ENCODE data around the gene C2orf92. TPM values are rescaled to one million over a fixed set of nuclear protein-coding genes. Genes with fewer than 3 reads are reported as not detected.
"Not testable (repeated sequence)": the region's sequence is repeated elsewhere in the genome, so short reads cannot be mapped to it uniquely, and the experiment has no call there.

The C2orf92 gene
- 4.4 TPM in 2 replicates for polyA plus RNA-seq (2013)

- H2BK5ac ChIP-seq (ENCODE audit: low read depth, low read length, poor library complexity), result no peak within 1 kb of the TSS
- H2BK12ac ChIP-seq (ENCODE audit: low read length), result no peak within 1 kb of the TSS
- H3K79me1 ChIP-seq (ENCODE audit: low read length), result peaks cover 4% of the 10 kb centered on the region
- H3K4ac ChIP-seq (ENCODE audit: low read depth, low read length), result no peak within 1 kb of the TSS
- no peaks in the 10 kb centered on the region for H3K79me2 ChIP-seq (ENCODE audit: control insufficient read depth, insufficient read depth, low read length, poor library complexity)
- no peak within 1 kb of the TSS for H4K8ac ChIP-seq (ENCODE audit: low read depth, low read length)
- no peak within 1 kb of the TSS for H3K4me2 ChIP-seq (ENCODE audit: low read length)
- no peak within 1 kb of the TSS for H2AFZ ChIP-seq (ENCODE audit: insufficient read depth, low read length, poor library complexity)
- H3K4me1 ChIP-seq (ENCODE audit: control insufficient read depth in 1 of 2, insufficient read depth in 2 of 2, low read length in 2 of 2), result peaks cover 0 to 7% of the 10 kb centered on the region in 2 experiments
- H3K9ac ChIP-seq (ENCODE audit: low read length), result no peak within 1 kb of the TSS
- H3K14ac ChIP-seq (ENCODE audit: low read length), result no peak within 1 kb of the TSS
- no peaks in the 10 kb centered on the region for H3K36me3 ChIP-seq (ENCODE audit: control insufficient read depth in 1 of 2, insufficient read depth in 2 of 2, low read length in 2 of 2)
- no peak within 1 kb of the TSS for H3K18ac ChIP-seq (ENCODE audit: low read length)
- H4K12ac ChIP-seq (ENCODE audit: low read depth, low read length), result no peak within 1 kb of the TSS
- H3K23ac ChIP-seq (ENCODE audit: low read length), result peak within 1 kb of the TSS; percentile 10
- H3K9me3 ChIP-seq (ENCODE audit: insufficient read depth, low read depth, low read length), result no peaks in the 10 kb centered on the region
- no CpG with 5 or more reads among the region's 6 CpGs for WGBS (ENCODE audit: extremely low coverage, insufficient coverage, insufficient read length)
- H3K27ac ChIP-seq (ENCODE audit: low read depth, low read length), result no peak within 1 kb of the TSS
- H2BK120ac ChIP-seq (ENCODE audit: insufficient read depth, low read length, poor library complexity), result no peak within 1 kb of the TSS
- DNase-seq, result no peak
- H3K4me3 ChIP-seq (ENCODE audit: low read depth, low read length), result no peak within 1 kb of the TSS
- H3K27me3 ChIP-seq (ENCODE audit: insufficient read depth, low read length), result no peaks in the 10 kb centered on the region
- no peak within 1 kb of the TSS for H2AK5ac ChIP-seq (ENCODE audit: low read length)
- H4K91ac ChIP-seq (ENCODE audit: low read depth, low read length), result no peak within 1 kb of the TSS
Observed at GRCh38 chr2:97669448-97669847, at the start of gene C2orf92. C2orf92 (plus strand) TSS chr2:97669713; CDS start chr2:97669789, 76 bp downstream.

GRCh38 chr2:97620492-97620891 lies 49.0 kb upstream of the C2orf92 start:
- not testable (repeated sequence) for H3K79me1 ChIP-seq (ENCODE audit: low read length); H2AK5ac ChIP-seq (ENCODE audit: low read length); H3K4me3 ChIP-seq (ENCODE audit: low read depth, low read length); H4K91ac ChIP-seq (ENCODE audit: low read depth, low read length); H3K36me3 ChIP-seq (ENCODE audit: control insufficient read depth in 1 of 2, insufficient read depth in 2 of 2, low read length in 2 of 2); H4K8ac ChIP-seq (ENCODE audit: low read depth, low read length); H3K4me2 ChIP-seq (ENCODE audit: low read length); H3K18ac ChIP-seq (ENCODE audit: low read length); H3K27me3 ChIP-seq (ENCODE audit: insufficient read depth, low read length); H3K9ac ChIP-seq (ENCODE audit: low read length); H3K4me1 ChIP-seq (ENCODE audit: control insufficient read depth in 1 of 2, insufficient read depth in 2 of 2, low read length in 2 of 2); H2BK120ac ChIP-seq (ENCODE audit: insufficient read depth, low read length, poor library complexity); H3K4ac ChIP-seq (ENCODE audit: low read depth, low read length); H3K27ac ChIP-seq (ENCODE audit: low read depth, low read length); H3K9me3 ChIP-seq (ENCODE audit: insufficient read depth, low read depth, low read length); H3K79me2 ChIP-seq (ENCODE audit: control insufficient read depth, insufficient read depth, low read length, poor library complexity); H3K14ac ChIP-seq (ENCODE audit: low read length); H4K12ac ChIP-seq (ENCODE audit: low read depth, low read length); H3K23ac ChIP-seq (ENCODE audit: low read length); H2AFZ ChIP-seq (ENCODE audit: insufficient read depth, low read length, poor library complexity); H2BK12ac ChIP-seq (ENCODE audit: low read length); DNase-seq; H2BK5ac ChIP-seq (ENCODE audit: low read depth, low read length, poor library complexity)
- no CpG with 5 or more reads among the region's 1 CpG for whole genome bisulfite sequencing (ENCODE audit: extremely low coverage, insufficient coverage, insufficient read length)

- not testable (repeated sequence) for H4K91ac ChIP-seq (ENCODE audit: low read depth, low read length); H3K9me3 ChIP-seq (ENCODE audit: insufficient read depth, low read depth, low read length); H4K12ac ChIP-seq (ENCODE audit: low read depth, low read length); H3K23ac ChIP-seq (ENCODE audit: low read length); H2AFZ ChIP-seq (ENCODE audit: insufficient read depth, low read length, poor library complexity); H2BK5ac ChIP-seq (ENCODE audit: low read depth, low read length, poor library complexity); H2BK120ac ChIP-seq (ENCODE audit: insufficient read depth, low read length, poor library complexity); H2AK5ac ChIP-seq (ENCODE audit: low read length); H3K4me1 ChIP-seq (ENCODE audit: control insufficient read depth in 1 of 2, insufficient read depth in 2 of 2, low read length in 2 of 2); H4K8ac ChIP-seq (ENCODE audit: low read depth, low read length); H3K27ac ChIP-seq (ENCODE audit: low read depth, low read length); H3K79me1 ChIP-seq (ENCODE audit: low read length); H3K27me3 ChIP-seq (ENCODE audit: insufficient read depth, low read length); DNase-seq; H3K36me3 ChIP-seq (ENCODE audit: control insufficient read depth in 1 of 2, insufficient read depth in 2 of 2, low read length in 2 of 2); H3K18ac ChIP-seq (ENCODE audit: low read length); H3K4me2 ChIP-seq (ENCODE audit: low read length); H3K9ac ChIP-seq (ENCODE audit: low read length); H3K79me2 ChIP-seq (ENCODE audit: control insufficient read depth, insufficient read depth, low read length, poor library complexity); H2BK12ac ChIP-seq (ENCODE audit: low read length); H3K4me3 ChIP-seq (ENCODE audit: low read depth, low read length); H3K4ac ChIP-seq (ENCODE audit: low read depth, low read length); H3K14ac ChIP-seq (ENCODE audit: low read length)
Observed at GRCh38 chr2:97622976-97623375, 46.5 kb upstream of the C2orf92 start.

DNA sequence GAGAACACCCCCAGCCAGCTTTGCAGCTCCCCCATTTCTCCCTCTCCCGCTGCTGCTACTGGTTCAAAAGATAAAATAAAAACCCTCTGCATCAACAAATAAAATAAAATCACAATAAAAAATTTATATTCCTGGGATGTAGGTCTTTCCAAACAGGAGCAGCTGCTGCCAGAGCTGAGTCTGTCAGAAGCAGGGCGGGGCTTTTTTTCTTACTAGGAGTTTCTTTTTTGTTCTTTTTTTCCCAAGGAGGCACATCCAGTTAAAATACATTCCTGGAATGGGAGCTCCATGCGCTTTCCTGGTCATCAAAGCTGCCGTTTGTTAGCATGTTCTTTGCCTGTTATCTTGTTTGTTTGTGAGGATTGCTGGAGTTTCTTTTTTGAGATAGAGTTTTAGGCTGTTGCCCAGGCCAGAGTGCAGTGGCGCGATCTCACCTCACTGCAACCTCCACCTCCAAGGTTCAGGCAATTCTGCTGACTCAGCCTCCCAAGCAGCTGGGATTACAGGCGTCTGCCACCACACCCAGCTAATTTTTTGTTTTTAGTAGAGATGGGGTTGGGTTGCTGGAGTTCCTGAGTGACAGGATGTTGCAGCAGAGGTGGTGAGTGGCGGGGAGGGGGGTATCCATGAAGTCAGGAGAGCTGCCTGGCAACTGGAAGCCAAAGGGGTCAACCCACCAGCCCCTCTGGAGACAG lies 44.0 kb upstream of the C2orf92 start:
- H2AK5ac ChIP-seq (ENCODE audit: low read length); H3K23ac ChIP-seq (ENCODE audit: low read length); H2BK5ac ChIP-seq (ENCODE audit: low read depth, low read length, poor library complexity); H3K79me2 ChIP-seq (ENCODE audit: control insufficient read depth, insufficient read depth, low read length, poor library complexity); H3K4me2 ChIP-seq (ENCODE audit: low read length); H3K4me1 ChIP-seq (ENCODE audit: control insufficient read depth in 1 of 2, insufficient read depth in 2 of 2, low read length in 2 of 2); H3K9ac ChIP-seq (ENCODE audit: low read length); H3K79me1 ChIP-seq (ENCODE audit: low read length); H3K27ac ChIP-seq (ENCODE audit: low read depth, low read length); H3K36me3 ChIP-seq (ENCODE audit: control insufficient read depth in 1 of 2, insufficient read depth in 2 of 2, low read length in 2 of 2); H4K12ac ChIP-seq (ENCODE audit: low read depth, low read length); H3K4ac ChIP-seq (ENCODE audit: low read depth, low read length); H2BK120ac ChIP-seq (ENCODE audit: insufficient read depth, low read length, poor library complexity); H3K27me3 ChIP-seq (ENCODE audit: insufficient read depth, low read length); H2AFZ ChIP-seq (ENCODE audit: insufficient read depth, low read length, poor library complexity); H3K14ac ChIP-seq (ENCODE audit: low read length); H2BK12ac ChIP-seq (ENCODE audit: low read length); H3K9me3 ChIP-seq (ENCODE audit: insufficient read depth, low read depth, low read length); H3K4me3 ChIP-seq (ENCODE audit: low read depth, low read length); H4K91ac ChIP-seq (ENCODE audit: low read depth, low read length); DNase-seq; H4K8ac ChIP-seq (ENCODE audit: low read depth, low read length); H3K18ac ChIP-seq (ENCODE audit: low read length): not testable (repeated sequence)
- no CpG with 5 or more reads among the region's 8 CpGs for WGBS (ENCODE audit: extremely low coverage, insufficient coverage, insufficient read length)
